K562 (cell line): ENCODE data around the gene GPHA2. TPM values are rescaled to one million over a fixed set of nuclear protein-coding genes. Genes with fewer than 3 reads are reported as not detected.

Experiments used
- ATAC-seq: fragments of 200-7000 bp; cut with Tn5 transposase; 3 replicates; pipeline ENCODE4 v1.9.1; 2020; ENCODE audit warnings: moderate library complexity
- BruUV-seq: library from RNA; stranded (reverse); fragments of 400-500 nt; replicated peaks from 2 replicates; lab custom pipeline; 2021; lab: Mats Ljungman, UMichigan
- CTCF ChIA-PET: fragments of 300-600 bp; formaldehyde crosslinking; extraction: SDS; loops from one replicate; lab custom pipeline; 2021; ENCODE audit warnings: low intra/inter-chr PET ratio; lab: Yijun Ruan, JAX
- POLR2A ChIA-PET: fragments of 300-600, 350-650 bp; sonication (Branson Sonifier 250); formaldehyde crosslinking; extraction: SDS; loops from one replicate; lab custom pipeline; 2021; ENCODE audit warnings: antibody characterized with exemption, inconsistent platforms; lab: Yijun Ruan, JAX
- DNase-seq, 4 experiments: peaks; one replicate each; pipeline versions ENCODE4 v3.0.0 to v3.0.0-alpha.2; 2011 to 2018; ENCODE audit warnings: low spot score in 3 of 4, mixed read lengths in 3 of 4; ENCODE audit errors: extremely low read depth in 1 of 4
- FAIRE-seq: peaks from 2 replicates; lab custom pipeline; 2011; peaks lifted over from hg19 to GRCh38; lab: Jason Lieb, UNC
- H2AFZ ChIP-seq: 2 replicates; pipeline ENCODE4 v1.6.0; 2011; ENCODE audit warnings: low read depth, low read length, control low read depth, inconsistent platforms
- H3K27ac ChIP-seq: fragments of 200-600 bp; 3 replicates; pipeline ENCODE4 v1.8.0; 2011; ENCODE audit warnings: low read depth, mild to moderate bottlenecking, control low read depth, inconsistent platforms, low read length, moderate library complexity, mixed read lengths; ENCODE audit errors: extremely low read depth
- H3K27me3 ChIP-seq, 2 experiments: fragments of 300-600 bp in 1 of 2; 2 replicates in 1 of 2; 3 replicates in 1 of 2; pipeline versions ENCODE4 v1.6.0 to v1.8.0; 2011; ENCODE audit warnings: inconsistent platforms in 2 of 2, low read length in 2 of 2, mild to moderate bottlenecking in 1 of 2, mixed read lengths in 1 of 2, moderate library complexity in 1 of 2; ENCODE audit not compliant: control insufficient read depth in 2 of 2, insufficient read depth in 2 of 2
- H3K36me3 ChIP-seq: fragments of 300-600 bp; 3 replicates; pipeline ENCODE4 v1.8.0; 2011; ENCODE audit warnings: mild to moderate bottlenecking, low read length, inconsistent platforms; ENCODE audit not compliant: control insufficient read depth, insufficient read depth
- H3K4me1 ChIP-seq, 2 experiments: fragments of 200-600 bp in 1 of 2; replicated peaks in 1 of 2; 2 replicates in 1 of 2; 3 replicates in 1 of 2; pipeline versions ENCODE4 v1.5.1 to v1.8.0; 2011; ENCODE audit warnings: inconsistent platforms in 2 of 2, low read length in 2 of 2, mild to moderate bottlenecking in 1 of 2, mixed read lengths in 1 of 2, moderate library complexity in 1 of 2; ENCODE audit not compliant: control insufficient read depth in 2 of 2, insufficient read depth in 2 of 2
- H3K4me2 ChIP-seq: 2 replicates; pipeline ENCODE4 v1.6.1; 2011; ENCODE audit warnings: low read length, control low read depth, inconsistent platforms, mixed read lengths; ENCODE audit not compliant: insufficient read depth
- H3K4me3 ChIP-seq: fragments of 200-600 bp; sonication (generic), shearing (Covaris generic); 2 replicates; pipeline ENCODE4 v1.5.1; 2016; ENCODE audit warnings: control low read depth, inconsistent platforms
- H3K79me2 ChIP-seq: fragments of 200-600 bp; 3 replicates; pipeline ENCODE4 v1.8.0; 2011; ENCODE audit warnings: low read length, inconsistent platforms; ENCODE audit not compliant: control insufficient read depth, insufficient read depth
- H3K9ac ChIP-seq, 2 experiments: 2 replicates each; pipeline versions ENCODE4 v1.6.0 to v1.6.1; 2011; ENCODE audit warnings: low read depth in 2 of 2, low read length in 2 of 2, control low read depth in 1 of 2, inconsistent platforms in 1 of 2, mild to moderate bottlenecking in 1 of 2, mixed read lengths in 1 of 2; ENCODE audit not compliant: insufficient read depth in 1 of 2
- H3K9me1 ChIP-seq: one replicate; pipeline ENCODE4 v1.6.0; 2011; ENCODE audit warnings: inconsistent platforms, mild to moderate bottlenecking, low read length, moderate library complexity; ENCODE audit not compliant: control insufficient read depth, insufficient read depth
- H3K9me3 ChIP-seq: replicated peaks from 2 replicates; pipeline ENCODE4 v1.5.1; 2011; ENCODE audit warnings: low read depth, low read length, inconsistent platforms; ENCODE audit not compliant: control insufficient read depth, insufficient read depth
- H4K20me1 ChIP-seq: replicated peaks from 2 replicates; pipeline ENCODE4 v1.6.1; 2011; ENCODE audit warnings: low read length, inconsistent platforms, mixed read lengths; ENCODE audit not compliant: control insufficient read depth, insufficient read depth
- KDM1A ChIP-seq, 2 experiments: fragments of 450-650 bp; IDR thresholded peaks; 2 replicates each; pipeline ENCODE4 v1.6.1; 2016; ENCODE audit warnings: mild to moderate bottlenecking in 2 of 2
- POLR2G ChIP-seq: fragments of 200-400 bp; formaldehyde crosslinking; IDR thresholded peaks from 2 replicates; pipeline ENCODE4 v1.6.1; 2017; ENCODE audit warnings: low read depth, mild to moderate bottlenecking, antibody characterized with exemption, low read length, moderate library complexity
- USF1 ChIP-seq: sonication (generic); formaldehyde crosslinking; IDR thresholded peaks from 2 replicates; pipeline ENCODE4 v1.9.0; 2022; ENCODE audit warnings: mild to moderate bottlenecking, missing genetic modification reagents
- ZBTB33 ChIP-seq: sonication (generic); formaldehyde crosslinking; IDR thresholded peaks from 2 replicates; pipeline ENCODE4 v1.8.1; 2023; ENCODE audit warnings: mild to moderate bottlenecking, missing genetic modification reagents
- WGBS: fragments of 100-300 bp; shearing (Covaris generic); methylation state at CpG from one replicate; pipeline ENCODE4 v1.1.6; 2016; ENCODE audit warnings: low coverage, mixed read lengths; ENCODE audit not compliant: insufficient coverage; ENCODE audit errors: missing lambda C conversion rate; 5-methylcytosine and 5-hydroxymethylcytosine counted together
- in situ Hi-C: fragments of 300-500 bp; cut with MboI; formaldehyde crosslinking; loops from 4 replicates; pipeline ENCODE4 v1.15.0; 2018; ENCODE audit warnings: inconsistent platforms, mixed read lengths
- intact Hi-C: fragments of 100-400 bp; cut with micrococcal nuclease; formaldehyde crosslinking; loops from 2 replicates; pipeline ENCODE4 v1.14.2; 2022
- polyA plus RNA-seq, 8 experiments: library from polyadenylated mRNA; depleted of rRNA in 4 of 8; stranded (reverse) in 5 of 8; unstranded in 3 of 8; fragments of >200 nt; fragmentation: Nextera tagmentation in 2 of 8; fragmentation: Illumina TruSeq in 1 of 8; extraction: Ambion mirVana in 2 of 8; extraction: Trizol in 1 of 8; gene quantifications; 2 replicates each; pipeline versions ENCODE4 v1.2.1 to v1.2.3, GENCODE V29; 2011 to 2014; ENCODE audit warnings: inconsistent platforms in 1 of 8, missing spikeins in 1 of 8
- total RNA-seq, 7 experiments: library from RNA; depleted of rRNA in 6 of 7; stranded (reverse); fragments of >200 nt in 6 of 7; fragmentation: Illumina TruSeq in 2 of 7; extraction: Trizol in 2 of 7; gene quantifications; 2 replicates each; pipeline versions ENCODE4 v1.2.1 to v1.2.3, GENCODE V29; 2011 to 2021; ENCODE audit warnings: low replicate concordance in 1 of 7
- TF ChIP-seq, protein P1 (sequence below), 3 experiments: fragments of 200-800 bp in 1 of 3; sonication (Bioruptor generic) in 1 of 3; sonication (generic) in 1 of 3; formaldehyde crosslinking in 1 of 3; IDR thresholded peaks; 2 replicates each; pipeline versions ENCODE4 v1.6.1 to v1.8.0; 2016 to 2022; ENCODE audit warnings: mild to moderate bottlenecking in 2 of 3, missing compliant biosample characterization in 2 of 3, missing genetic modification characterization in 2 of 3, missing genetic modification reagents in 1 of 3
- TF ChIP-seq, protein P2 (sequence below): fragments of 200-400 bp; formaldehyde crosslinking; IDR thresholded peaks from 2 replicates; pipeline ENCODE4 v1.6.1; 2017; ENCODE audit warnings: mild to moderate bottlenecking, low read depth, low read length, moderate library complexity

The GPHA2 gene
- total and polyA plus RNA-seq, 9 of the 15 experiments (the other 6 are each of a cell fraction or from before 2014, with no cell fraction given): 0.17 to 0.22 TPM; not detected in 7

GRCh38 chr11:64925536-64926436 is 9.9 kb downstream of the GPHA2 start:
- TF ChIP-seq KDM1A (IDR thresholded peaks at IDR 0.05) (no peak), ZBTB33 (0 out of 2 replicates have a peak, but pooled peaks have one; percentile 26), USF1 (0 out of 2 replicates have a peak, but pooled peaks have one; percentile 7), POLR2G (0 out of 2 replicates have a peak, but pooled peaks have one; percentile 14)
- TF ChIP-seq, protein P1, sequence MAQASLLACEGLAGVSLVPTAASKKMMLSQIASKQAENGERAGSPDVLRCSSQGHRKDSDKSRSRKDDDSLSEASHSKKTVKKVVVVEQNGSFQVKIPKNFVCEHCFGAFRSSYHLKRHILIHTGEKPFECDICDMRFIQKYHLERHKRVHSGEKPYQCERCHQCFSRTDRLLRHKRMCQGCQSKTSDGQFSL (CRISPR knock-in tag; IDR thresholded peaks at IDR 0.05): peak; percentile 71; the same call in 1 of the 2 replicates
- TF ChIP-seq, protein P1 (tag; IDR thresholded peaks at IDR 0.05): no peak
- TF ChIP-seq, protein P2, sequence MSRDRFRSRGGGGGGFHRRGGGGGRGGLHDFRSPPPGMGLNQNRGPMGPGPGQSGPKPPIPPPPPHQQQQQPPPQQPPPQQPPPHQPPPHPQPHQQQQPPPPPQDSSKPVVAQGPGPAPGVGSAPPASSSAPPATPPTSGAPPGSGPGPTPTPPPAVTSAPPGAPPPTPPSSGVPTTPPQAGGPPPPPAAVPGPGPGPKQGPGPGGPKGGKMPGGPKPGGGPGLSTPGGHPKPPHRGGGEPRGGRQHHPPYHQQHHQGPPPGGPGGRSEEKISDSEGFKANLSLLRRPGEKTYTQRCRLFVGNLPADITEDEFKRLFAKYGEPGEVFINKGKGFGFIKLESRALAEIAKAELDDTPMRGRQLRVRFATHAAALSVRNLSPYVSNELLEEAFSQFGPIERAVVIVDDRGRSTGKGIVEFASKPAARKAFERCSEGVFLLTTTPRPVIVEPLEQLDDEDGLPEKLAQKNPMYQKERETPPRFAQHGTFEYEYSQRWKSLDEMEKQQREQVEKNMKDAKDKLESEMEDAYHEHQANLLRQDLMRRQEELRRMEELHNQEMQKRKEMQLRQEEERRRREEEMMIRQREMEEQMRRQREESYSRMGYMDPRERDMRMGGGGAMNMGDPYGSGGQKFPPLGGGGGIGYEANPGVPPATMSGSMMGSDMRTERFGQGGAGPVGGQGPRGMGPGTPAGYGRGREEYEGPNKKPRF: no peak
- ATAC-seq: no peak
- ChIA-PET CTCF (no interaction called here), POLR2A (interaction anchor here (0.6 to 2.6 kb wide), 5 partner anchors 8 to 196 kb away, joined by 3 to 14 read pairs (median 3); partner anchors contain the start of genes BATF2, GPHA2 and MRPL49)
- Histone ChIP-seq H3K9me1 (no peaks in the 10 kb centered on the region), H3K27ac (no peak overlapping the region), H4K20me1 (no peaks in the 10 kb centered on the region), H3K4me3 (0 out of 2 replicates have a peak overlapping the region, but pooled peaks have one; percentile 60), H3K79me2 (no peaks in the 10 kb centered on the region), H2AFZ (no peak overlapping the region), H3K4me2 (no peak overlapping the region), H3K9me3 (no peaks in the 10 kb centered on the region), H3K9ac (peak overlapping the region in 1 of 2 experiments; percentile 87; a peak in 3 of 4 replicates), H3K4me1 (peaks cover 14 to 41% of the 10 kb centered on the region in 2 experiments; a peak in 4 of 5 replicates), H3K27me3 (no peaks in the 10 kb centered on the region), H3K36me3 (no peaks in the 10 kb centered on the region)
- in situ Hi-C loops (no loop called here), intact Hi-C loops (loop anchor here (2.0 kb wide), 1 partner anchor 71 kb away; the partner anchor contains the start of gene BATF2)
- BruUV-seq: no TSS peak
- WGBS: 75% methylated on average over 6 of the region's 24 CpGs
- peak in 2 of 4 experiments; percentile 18 to 37 for DNase-seq
- no peak for FAIRE-seq
